GM21390 (cell line): ENCODE data around the gene PRSS2.
"Not testable (repeated sequence)": the region's sequence is repeated elsewhere in the genome, so short reads cannot be mapped to it uniquely, and the experiment has no call there.

Source experiments
- ATAC-seq: cut with Tn5 transposase; IDR thresholded peaks from one replicate; pipeline ENCODE4 v1.9.1; 2021; ENCODE audit not compliant: unreplicated experiment

Gene PRSS2

DNA sequence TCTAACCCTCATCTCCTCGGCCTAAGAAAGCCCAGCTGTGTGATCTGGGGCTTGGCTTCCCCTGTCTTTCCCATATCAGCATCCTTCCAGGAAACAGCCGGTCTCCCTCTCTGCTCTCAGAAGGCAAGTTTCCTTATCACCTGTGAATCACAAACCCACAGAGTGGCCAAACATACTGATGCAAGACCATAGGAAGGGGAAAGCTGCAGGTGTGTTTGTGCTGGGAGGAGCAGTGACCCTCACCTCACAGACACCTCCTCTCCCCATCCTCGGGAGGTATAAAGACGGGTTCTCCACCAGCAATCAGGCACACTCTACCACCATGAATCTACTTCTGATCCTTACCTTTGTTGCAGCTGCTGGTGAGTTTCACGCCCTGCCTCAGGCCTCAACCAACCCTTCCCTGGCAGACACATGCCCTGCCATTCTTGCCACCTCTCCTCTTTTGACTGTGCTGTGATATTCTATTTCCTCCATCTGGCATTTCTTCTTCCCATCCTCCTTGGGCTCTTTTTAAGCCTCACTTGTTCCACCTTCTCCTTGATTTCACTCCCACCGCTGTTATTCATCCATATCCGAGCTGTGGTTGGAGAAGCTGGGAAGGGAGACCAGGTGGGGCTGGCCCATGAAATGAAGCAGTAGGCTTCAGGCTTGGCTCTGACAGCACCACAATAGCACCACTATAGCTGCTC is at the start of gene PRSS2:
Gene PRSS2, plus strand, starts transcription at position 310 of the 692 bp plus-strand sequence. Its CDS starts 13 bp downstream, at position 323.
- ATAC-seq = peak; percentile 12

GRCh38 chr7:142720986-142721385 is 49.8 kb upstream of the PRSS2 start:
- no peak for ATAC-seq

GRCh38 chr7:142722248-142722794 is 48.4 kb upstream of the PRSS2 start:
- ATAC-seq = no peak

- no peak for ATAC-seq
Observed at GRCh38 chr7:142733271-142733670, 37.5 kb upstream of the PRSS2 start.

GRCh38 chr7:142739923-142740492 is 30.8 kb upstream of the PRSS2 start:
- peak; percentile 97 for ATAC-seq

DNA sequence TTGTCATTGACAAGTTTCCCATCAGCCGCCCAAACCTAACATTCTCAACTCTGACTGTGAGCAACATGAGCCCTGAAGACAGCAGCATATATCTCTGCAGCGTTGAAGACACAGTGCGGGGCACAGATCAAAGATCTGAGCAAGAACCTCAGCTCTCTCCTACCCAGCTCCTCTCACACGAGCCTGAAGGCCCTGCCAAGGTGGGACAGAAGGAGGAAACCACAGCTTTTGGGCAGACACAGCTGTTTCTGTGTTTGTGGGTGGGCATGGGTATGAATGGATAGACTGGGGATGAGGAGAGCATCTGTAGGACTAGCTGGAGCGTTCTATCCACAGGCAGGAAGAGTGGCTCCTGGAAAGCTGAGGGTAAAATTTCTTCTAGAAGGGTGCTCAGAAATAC is 30.0 kb upstream of the PRSS2 start:
- ATAC-seq = no peak

DNA sequence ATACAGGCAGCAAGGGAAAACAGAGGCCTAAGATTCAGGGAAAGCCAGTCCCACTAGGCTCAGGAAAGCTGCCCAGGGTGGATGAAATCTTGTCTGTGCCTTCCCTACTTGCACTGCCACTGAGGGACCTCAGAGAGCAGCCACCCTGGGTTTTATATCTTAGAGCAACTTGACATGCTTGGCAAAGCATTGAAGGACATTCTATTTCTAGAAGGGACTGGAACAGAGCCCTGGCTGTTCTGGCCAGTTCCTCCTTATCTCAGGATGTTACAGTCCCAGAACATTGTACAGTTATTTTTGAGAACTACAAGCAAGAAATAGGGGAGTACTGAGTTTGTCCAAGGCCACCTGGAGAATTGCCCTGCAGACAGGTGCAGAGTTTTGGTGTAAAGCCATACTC is 28.8 kb upstream of the PRSS2 start:
- ATAC-seq = not testable (repeated sequence)

DNA sequence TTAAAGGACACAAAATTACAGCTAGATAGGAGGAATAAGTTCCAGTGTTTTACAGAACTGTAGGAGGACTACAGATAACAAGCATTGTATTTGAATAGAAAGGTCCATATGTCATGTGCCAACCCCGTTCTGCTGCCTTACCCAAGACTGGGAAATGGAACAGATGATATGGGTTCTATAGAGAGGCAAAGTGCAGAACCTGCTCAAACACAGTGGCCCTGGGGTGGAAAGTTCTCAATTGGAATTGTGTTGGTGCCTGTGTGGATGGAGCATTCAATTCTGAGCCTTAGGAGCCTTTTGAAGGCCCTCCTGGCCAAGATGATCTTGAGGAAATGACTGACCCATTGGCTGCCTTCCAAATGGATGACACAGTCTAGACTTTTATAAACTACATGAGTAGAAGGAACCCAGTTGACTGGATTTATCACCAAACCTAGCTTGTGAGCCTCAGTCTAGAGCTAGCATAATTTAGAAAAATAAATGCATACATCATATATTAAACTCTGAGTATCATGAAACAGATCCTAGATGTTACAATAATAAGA is 25.6 kb upstream of the PRSS2 start:
- no peak for ATAC-seq

- no peak for ATAC-seq
Observed at GRCh38 chr7:142745745-142746144, 25.0 kb upstream of the PRSS2 start.

DNA sequence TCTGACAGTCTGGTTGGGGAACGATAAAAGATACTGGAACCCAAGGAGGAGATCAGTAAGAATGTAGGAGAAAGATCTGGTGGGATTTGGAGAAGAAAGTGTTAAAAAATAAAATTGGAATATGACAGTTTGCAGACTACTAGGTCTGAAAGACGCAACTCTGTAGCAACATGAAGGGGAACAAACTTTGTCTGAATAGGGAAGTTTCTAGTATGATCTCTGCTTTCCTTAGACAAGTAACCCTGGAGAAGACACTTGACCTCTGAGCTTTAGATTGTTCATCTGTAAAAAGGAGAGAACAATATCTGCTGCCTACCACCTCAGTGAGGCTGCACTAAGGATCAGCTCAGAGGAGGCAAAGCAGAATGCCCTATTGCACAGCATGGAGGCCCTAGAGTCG is 24.5 kb upstream of the PRSS2 start:
- no peak for ATAC-seq

DNA sequence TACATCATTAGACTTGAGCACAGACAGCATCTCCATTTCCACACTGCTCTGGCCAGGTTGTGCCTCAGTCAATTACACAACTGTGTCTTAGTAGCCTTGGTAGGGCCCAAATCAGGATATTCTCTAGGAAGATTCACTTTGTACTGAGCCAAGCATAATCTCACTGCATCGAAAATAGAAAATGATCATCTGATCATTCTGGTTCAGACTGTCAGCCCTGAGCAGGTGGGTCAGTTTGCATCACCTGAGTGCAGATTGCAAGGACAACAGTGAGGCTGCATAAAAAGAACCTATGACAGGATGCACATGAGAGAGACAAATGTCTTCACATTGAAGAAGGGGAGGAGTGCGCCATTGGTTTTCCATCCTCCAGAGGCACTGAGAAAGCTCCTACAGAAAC is 22.4 kb upstream of the PRSS2 start:
- ATAC-seq = not testable (repeated sequence)

GRCh38 chr7:142749218-142749993 is 21.4 kb upstream of the PRSS2 start, which contains the start of gene PRSS1:
PRSS1 (plus strand) TSS chr7:142749472; CDS start chr7:142749485, 13 bp downstream.
- ATAC-seq = no peak

DNA sequence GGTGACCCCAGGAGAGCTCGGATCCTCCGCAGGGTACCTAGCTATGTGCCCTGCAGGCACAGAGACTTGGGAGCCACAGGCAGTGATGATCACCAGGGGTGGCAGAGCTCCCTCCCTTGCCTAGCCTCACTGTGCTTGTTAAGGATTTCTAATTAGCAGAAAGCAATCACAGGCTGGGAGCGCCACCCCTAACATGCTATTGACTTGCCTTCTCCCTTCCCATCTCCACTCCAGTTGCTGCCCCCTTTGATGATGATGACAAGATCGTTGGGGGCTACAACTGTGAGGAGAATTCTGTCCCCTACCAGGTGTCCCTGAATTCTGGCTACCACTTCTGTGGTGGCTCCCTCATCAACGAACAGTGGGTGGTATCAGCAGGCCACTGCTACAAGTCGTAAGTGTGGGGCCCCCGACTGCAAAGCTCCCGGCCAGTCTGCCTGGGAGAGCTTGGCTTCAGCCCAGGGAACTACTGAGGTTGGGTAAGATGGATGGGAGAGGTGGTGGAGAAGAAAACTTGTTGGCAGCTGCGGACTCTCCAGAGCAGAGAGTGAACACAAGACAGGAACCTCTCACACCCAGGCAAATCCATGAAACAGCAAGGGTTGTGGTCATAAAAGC is 20.3 kb upstream of the PRSS2 start:
- ATAC-seq = no peak

DNA sequence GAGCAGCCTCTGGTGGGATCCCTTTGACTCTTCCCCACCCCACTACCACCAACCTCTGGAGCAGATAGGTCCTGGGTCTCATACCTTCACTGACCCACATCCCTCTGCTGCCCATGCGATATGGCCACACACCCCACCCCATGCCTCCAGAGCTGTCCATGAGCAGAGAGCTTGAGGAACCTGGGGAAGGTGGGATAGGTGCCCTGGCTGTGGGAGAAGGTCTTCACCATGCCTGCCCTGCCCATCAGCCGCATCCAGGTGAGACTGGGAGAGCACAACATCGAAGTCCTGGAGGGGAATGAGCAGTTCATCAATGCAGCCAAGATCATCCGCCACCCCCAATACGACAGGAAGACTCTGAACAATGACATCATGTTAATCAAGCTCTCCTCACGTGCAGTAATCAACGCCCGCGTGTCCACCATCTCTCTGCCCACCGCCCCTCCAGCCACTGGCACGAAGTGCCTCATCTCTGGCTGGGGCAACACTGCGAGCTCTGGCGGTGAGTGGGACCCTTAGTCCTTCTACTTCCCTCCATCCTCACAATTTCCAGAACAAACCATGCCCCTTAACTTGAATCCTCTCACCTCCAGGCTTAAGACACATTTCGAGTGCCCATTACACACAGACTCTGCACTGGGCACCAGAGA is 19.1 kb upstream of the PRSS2 start:
- not testable (repeated sequence) for ATAC-seq

GRCh38 chr7:142752376-142753225 is 18.2 kb upstream of the PRSS2 start:
- no peak for ATAC-seq

DNA sequence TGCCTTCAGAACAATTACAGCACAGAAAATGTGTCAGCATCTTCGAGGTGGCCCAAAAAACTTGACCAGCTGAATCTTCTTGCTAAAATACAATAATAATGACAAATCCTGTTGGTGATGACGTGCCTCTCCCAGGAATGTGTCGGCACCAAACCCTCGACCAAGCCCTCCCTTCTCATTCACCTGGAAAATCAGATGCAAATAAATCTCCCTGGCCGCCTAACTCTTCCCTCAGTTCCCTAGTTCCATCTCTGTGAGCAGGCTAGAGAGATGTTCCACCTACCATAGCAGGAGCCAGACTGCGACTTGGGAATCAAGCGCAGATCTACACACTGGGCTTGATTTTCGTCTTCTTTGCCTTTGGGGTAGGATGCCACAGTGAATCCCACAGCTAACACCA is 17.4 kb upstream of the PRSS2 start:
- no peak for ATAC-seq

GRCh38 chr7:142753925-142754491 is 16.8 kb upstream of the PRSS2 start:
- not testable (repeated sequence) for ATAC-seq

GRCh38 chr7:142754681-142755575 is 15.8 kb upstream of the PRSS2 start:
- ATAC-seq = no peak
